HG03108 (cell line): Measurements from ENCODE around the gene DMC1.
"Not testable (repeated sequence)": the region's sequence is repeated elsewhere in the genome, so short reads cannot be mapped to it uniquely, and the experiment has no call there.

Source experiments
- ATAC-seq: cut with Tn5 transposase; IDR thresholded peaks from one replicate; pipeline ENCODE4 v1.9.1; 2021; ENCODE audit warnings: moderate library complexity; ENCODE audit not compliant: unreplicated experiment

The DMC1 gene, protein sequence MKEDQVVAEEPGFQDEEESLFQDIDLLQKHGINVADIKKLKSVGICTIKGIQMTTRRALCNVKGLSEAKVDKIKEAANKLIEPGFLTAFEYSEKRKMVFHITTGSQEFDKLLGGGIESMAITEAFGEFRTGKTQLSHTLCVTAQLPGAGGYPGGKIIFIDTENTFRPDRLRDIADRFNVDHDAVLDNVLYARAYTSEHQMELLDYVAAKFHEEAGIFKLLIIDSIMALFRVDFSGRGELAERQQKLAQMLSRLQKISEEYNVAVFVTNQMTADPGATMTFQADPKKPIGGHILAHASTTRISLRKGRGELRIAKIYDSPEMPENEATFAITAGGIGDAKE

DNA sequence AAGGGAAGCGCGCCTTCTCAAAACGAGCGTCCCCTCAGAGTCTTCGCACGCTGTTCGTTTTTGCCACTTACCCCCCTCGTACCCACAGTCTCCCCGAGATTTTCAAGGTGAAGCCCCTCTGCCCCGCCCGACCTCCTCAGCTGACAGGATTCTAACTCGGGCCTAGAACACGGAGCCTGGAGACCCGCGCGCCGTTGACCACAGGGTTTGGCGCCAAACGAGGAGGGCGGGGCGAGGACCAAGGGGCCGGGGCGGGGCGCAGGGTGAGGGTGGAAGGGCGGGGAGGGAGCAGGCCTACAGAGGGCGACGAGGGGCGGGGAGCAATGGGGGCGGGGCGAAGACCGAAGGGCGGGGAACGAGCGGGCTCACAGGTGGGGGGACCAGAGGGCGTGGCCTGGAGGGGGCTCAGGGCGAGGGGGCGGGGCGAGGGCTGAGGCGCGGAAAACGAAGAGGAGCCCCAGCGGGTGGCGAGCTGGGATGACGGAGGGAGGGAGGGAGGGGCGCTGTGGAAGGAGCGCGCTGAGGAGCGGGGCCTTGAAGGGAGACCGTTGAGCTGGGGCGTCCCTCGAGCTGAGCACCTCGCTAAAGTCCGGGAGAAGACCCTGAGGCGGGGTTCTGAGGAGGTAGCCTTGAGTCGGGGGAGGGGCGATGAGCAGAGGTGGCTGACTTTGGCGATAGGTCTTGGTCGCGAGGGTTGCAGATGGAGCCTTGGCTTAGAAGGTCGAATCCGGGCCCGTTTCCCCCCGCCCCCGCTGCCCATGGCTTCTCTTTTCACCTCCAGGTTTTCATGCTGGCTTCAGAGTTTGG, at the start of gene DMC1:
DMC1 (minus strand) TSS at position 212 of the 807 bp plus-strand sequence. CDS start 1,927 bp downstream, outside the sequence.
- ATAC-seq = peak; percentile 57

DNA sequence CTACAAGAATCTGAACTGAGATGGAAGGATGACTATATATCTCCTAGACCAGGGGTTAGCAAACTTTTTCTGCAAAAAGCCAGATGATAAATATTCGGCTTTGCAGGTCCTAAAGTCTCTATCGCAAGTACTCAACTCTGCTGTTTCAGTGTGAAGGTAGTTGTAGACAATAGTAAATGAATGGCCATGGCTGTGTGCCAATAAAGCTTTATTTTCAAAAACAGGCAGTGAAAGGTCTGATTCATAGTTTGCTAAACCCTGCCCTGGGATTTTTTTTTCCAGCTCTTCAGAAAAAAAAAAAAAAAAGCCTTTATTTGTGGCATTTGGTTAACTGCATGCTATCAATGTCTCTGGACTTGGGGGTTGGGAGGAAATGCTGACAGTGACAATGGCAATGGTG, 48.7 kb upstream of the DMC1 start:
- no peak for ATAC-seq

DNA sequence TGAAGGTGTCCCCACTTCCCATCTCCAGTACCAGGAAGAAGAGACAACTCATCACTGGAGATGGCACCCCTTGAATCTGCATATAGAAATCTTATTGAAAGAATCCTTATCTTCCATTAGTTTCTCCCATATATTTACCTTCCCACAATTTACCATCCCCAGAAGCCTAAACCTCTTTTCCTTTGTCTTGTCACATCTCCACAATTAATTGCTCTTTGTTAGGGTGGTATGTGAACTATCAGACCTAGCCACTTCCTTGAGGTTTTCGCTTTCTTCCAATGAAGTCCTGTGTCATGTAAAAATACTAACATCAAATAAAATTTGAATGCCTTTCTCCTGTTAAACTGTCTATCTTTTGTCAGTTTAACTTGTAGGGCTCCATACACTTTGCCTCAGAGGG, 48.3 kb upstream of the DMC1 start:
- no peak for ATAC-seq

DNA sequence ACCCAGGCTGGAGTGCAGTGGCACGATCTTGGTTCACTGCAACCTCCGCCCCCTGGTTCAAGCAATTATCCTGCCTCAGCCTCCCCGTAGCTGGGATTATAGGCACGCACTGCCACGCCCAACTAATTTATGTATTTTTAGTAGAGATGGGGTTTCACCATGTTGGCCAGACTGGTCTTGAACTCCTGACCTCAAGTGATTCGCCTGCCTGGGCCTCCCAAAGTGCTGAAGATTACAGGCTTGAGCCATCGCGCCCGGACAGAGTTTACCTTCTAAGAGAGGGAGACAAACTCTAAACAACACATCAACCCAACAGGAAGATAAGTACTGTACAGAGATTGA, 45.1 kb upstream of the DMC1 start:
- not testable (repeated sequence) for ATAC-seq

DNA sequence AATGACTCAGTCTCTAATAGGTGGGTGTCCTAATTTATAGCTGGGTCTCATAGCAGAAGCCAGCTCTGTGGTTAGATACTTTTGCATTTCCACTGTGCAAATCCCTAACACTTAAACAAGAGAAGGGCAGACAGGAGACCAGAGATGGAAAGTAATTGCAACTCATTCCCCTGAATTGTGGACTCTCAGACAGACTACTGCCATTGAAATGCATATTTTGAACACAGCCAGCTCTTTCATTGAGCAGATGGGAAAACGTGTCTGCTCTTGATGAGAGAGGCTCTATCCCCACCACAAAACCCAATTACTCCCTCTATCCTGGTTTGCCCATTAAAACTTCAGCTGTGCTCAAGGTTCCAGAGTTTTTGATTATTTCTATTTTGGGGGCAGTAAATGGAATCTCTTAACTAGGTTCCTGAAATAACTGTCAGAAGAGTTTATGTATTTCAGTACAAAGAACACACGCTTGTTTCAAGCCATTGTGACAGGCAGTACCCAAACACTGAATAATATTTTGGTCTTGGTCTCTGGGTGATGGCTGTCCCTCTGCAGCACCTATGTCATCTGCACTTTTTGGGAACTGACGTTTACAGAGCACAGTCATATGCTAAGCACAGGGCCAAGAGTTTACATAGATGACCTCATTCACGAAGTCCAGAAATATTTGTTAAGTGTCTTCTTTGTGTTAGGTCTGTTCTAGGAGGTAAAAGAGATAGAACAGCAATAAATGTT, 44.5 kb upstream of the DMC1 start:
- ATAC-seq = no peak

DNA sequence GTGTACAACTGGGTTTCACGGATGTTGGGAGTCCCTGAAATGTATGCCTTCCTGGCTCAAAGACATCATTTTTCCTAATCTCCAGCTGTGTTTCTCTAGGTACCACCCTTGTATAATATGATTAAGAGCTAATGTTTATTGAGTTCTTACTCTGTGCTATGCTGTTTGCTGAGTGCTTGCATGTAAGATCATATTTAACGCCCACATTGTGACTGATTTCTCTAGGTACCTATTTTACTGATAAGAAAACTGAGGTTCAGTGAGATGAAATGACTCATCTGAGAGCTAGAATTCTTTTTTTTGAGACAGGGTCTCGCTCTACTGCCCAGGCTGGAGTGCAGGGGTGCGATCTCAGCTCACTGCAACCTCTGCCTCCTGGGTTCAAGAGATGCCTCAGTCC, 43.6 kb upstream of the DMC1 start:
- ATAC-seq = no peak

DNA sequence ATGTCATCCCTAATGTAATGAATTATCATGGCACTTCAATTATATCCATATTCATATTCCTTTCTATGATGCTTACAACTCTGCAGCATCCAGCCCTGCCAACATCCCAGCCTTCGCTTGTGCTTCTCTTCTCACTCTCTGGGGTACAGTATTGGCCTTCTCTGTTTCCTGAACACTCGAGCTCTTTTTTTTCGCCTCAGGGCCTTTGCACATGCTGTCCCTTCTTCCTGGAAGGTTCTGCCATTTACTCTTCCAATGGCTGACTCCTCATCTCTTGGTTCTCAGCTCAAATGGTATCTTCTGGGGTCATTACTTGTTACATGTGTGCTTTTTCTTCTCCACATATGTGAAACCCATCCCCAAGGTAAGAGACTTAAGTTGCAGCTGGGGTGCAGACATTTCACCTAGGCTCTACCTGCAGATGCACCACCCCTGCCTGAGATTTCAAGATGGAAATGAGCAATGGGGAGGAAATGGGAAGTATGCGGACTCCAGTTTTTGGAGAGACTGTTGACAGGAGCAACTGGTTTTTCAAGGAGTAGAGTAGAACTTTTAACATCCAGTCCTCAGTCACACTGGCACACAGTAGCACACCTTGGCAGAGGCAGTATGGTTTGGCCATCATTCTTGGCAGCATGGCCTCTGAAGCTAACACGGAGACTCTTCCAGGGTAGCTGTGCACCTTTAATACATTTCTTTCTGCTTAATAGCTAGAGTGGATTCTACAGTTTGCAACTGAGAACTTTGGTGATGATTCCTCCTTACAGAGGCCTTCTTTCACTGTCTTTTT, 42.4 kb upstream of the DMC1 start:
- no peak for ATAC-seq

DNA sequence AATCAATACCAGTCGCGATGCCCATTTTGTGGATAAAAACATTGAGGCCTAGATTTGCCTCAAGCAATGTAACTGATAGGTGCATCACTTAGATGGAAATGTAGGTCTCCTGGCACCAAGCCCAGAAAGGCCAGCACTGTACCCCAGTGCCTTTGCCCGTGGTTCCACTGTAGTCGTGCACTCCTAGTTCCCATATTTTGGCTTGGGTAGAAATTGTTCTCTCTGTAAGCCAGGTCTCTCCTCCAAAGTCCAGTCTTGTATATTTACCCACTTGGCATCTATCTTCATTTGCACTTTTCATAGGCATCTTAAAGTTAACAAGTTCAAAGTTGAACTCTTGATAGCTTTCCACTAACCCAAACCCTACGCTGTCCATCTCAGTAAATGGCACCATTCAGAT, 41.6 kb upstream of the DMC1 start:
- no peak for ATAC-seq

DNA sequence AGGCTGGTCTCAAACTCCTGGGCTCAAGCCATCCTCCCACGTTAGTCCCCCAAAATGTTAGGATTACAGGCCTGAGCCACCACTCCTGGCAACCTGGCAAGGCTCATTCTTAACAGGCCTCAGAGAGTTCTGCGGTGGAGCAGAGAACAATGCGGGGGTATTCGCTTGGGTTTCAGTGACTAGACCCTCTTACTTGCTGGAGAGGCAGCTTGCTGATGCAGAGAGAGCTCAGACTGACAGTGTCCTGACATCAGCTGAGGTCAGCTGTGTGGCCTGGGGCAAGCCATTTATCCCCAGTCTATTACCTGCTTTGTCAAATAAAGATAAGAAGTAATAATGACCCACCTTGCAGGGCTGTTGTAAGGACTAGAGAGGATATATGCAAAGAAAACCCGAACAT, 40.3 kb upstream of the DMC1 start:
- no peak for ATAC-seq

DNA sequence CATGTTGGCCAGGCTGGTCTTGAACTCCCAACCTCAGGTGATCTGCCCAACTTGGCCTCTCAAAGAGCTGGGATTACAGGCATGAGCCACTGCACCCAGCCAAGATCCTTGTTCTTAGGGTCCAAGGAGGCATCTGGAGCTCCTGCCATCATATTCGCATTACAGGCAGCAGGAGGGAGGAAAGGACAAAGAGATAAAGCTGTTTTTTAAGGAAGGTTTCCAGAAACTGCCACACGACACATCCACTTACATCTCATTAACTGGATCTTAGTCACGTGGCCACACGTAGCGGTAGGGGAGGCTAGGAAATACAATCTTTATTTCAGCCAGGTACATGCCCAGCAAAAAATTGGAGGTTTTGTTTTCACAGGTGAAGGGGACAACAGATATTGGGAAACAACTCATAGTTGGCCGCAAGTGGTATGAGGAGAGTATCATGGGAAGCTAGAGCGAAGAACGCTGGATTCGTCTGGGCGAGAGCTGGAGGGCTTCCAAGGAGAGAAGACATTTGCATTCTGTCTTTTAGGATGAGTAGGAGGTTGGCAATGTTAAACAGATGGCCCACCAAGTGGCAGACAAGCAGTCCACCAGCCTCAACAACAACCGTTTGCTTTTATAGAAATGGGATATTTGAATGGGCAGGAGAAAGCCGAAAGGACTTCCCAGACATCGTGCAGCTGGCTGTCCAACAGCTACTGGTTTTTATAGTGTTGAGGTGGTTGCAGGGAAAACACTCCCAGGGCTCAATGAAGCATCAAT, 39.2 kb upstream of the DMC1 start:
- no peak for ATAC-seq

DNA sequence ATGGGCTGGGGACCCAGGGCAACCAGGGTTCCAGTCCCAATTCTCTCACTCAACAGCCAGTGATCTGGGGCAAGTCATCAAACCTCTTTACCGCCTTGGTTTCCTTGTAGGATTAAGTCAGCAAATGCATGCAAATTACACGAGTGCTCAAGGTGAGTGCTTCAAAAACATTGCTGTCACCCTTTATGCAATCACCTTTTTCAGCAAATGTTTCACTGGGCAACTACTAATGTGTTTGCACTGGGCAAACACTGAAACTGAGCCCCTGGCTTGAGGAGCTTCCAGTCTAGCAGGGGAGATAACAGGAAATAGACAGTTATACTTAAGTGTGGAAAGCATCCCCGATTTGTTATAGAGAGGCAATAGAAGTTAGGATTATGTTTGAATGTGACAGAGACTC, 37.7 kb upstream of the DMC1 start:
- ATAC-seq = no peak

DNA sequence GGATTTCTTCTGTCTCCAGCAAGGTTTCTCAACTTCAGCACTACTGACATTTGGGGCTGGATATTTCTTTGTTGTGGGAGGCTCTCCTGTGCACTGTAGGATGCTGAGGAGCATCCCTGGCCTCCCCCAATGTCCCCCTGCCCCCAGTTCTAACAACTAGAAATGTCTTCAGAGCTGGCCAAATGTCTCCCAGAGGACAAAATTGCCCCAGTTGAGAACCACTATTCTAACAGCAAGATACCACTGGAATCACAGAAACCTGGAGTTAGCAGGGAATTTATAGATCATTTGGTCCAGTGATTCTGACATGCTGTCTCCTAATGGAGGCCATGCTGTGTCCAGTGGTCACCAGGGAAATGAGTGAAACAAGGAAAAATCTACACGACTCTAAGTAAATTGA, 32.2 kb upstream of the DMC1 start:
- ATAC-seq = no peak

DNA sequence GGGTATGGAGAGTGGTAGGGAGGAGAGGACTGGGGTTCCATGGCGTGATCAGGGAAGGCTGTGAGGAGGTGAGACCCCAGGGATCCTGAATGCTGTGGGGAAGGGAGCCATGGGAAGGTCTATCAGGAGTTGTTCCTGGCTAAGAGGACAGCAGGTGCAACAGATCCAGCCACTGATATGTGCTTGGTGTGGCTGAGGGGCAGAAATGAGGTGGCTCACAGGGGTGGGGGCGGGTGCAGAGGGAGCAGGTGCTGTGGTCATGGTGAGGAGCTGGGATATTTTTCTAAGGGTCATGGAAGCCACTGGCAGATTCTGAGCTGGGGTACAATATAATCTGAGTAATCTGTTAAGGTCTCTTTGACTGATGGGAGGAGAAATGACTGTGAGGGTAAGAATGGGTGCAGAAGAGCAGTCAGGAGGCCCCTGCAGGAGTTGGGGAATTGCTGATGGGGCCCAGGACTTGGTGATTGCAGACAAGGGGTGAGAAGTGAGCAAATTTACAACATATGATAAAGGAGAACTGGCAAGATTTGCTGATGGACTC, 31.3 kb upstream of the DMC1 start:
- no peak for ATAC-seq

DNA sequence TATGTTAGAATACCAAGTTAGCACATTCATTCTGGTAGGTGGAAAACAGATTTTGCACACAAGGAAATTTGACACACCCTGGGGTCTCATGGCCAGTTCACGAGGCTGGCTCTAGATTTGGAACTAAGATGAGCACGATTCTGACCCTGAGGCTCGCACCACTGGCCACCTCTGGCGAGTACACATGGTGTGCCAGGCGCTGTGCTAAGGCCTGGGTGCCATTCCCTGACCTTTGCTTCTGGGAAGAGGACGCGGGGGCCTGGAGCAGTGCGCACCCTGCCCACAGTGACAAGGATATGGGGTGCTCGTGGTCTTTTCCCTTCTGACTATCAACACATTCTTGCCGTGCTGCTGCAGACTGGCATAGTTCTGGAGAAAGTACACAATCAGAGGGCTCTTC, 29.5 kb upstream of the DMC1 start:
- ATAC-seq = no peak

DNA sequence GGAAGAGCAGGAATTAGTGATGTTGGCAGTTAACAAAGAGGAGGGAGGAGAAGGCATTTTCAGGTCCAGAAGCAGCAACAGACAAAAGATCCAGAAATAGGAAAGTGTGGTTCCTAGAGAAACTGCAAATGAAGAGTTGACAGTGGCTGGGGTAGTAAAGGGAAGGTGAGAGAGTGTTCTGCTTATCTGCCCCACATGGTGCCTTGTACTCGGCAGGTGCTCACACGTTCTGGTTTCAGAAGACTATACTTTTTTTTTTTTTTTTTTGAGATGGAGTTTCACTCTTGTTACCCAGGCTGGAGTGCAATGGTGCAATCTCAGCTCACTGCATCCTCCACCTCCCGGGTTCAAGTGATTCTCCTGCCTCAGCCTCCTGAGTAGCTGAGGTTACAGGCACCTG, 12.9 kb upstream of the DMC1 start:
- ATAC-seq = not testable (repeated sequence)

DNA sequence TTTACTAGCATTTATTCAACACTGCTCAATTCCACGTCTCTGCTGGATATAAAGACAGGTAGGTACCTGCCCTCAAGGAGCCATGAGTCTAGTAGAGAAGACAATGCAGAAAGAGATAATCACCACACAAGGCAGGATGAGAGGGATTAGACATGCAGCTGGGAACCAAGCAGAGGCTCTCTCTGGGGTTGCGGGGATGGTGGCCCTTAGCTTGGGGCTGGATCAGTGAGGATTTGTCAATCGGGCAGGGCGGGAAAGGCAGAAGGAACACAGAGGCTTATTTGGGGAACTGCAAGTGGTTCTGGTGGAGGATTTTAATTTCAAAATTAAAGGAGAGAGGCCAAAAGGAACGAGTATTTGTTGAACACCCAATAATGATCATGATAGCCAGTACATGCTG, 8.5 kb upstream of the DMC1 start:
- no peak for ATAC-seq

DNA sequence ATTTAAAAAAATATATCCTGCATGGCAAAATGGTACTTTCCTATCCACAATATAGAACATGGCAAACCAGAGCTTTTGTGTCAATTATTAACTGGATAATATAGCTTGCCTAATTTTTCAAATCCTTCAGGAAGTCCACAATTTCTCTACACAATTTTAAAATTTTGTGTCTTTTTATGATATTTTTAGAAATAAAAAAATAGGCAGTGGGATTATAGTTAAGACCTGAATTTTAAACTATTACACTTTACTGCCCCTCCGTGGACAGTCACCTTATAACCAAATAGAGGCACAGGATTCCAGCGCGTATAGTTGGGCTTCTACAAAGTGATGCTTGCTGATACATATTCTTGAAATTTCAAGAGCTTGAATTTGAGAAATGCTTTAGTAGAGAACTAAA, 2.1 kb upstream of the DMC1 start:
- ATAC-seq = no peak

DNA sequence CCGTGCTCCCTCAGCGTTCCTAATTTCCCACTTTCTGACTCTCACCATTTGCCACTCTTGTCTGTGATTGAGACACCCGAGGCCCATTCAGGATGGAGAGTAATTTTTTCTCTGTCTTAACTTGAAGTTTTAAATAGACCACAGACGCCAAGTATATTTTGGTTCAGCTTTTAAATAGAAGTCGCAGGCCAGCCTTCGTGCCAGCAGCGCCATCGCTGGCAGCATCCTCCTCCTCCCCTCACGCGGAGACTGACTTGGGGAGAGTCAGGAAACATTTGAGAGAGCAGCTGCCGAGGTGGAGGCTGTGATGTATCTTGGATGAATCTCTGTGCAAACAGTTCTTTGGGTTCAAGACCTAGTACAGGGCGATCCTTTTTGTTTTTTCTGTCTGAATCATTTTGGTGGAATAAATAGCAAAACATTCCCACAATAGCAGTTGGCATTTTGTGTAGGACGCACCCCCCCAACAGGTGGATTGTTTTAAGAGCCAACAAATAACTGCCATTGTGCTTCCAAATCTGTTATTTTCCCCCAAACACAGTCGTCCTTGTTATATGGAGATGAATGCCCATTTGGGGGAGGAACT, 889 bp upstream of the DMC1 start:
- no peak for ATAC-seq

DNA sequence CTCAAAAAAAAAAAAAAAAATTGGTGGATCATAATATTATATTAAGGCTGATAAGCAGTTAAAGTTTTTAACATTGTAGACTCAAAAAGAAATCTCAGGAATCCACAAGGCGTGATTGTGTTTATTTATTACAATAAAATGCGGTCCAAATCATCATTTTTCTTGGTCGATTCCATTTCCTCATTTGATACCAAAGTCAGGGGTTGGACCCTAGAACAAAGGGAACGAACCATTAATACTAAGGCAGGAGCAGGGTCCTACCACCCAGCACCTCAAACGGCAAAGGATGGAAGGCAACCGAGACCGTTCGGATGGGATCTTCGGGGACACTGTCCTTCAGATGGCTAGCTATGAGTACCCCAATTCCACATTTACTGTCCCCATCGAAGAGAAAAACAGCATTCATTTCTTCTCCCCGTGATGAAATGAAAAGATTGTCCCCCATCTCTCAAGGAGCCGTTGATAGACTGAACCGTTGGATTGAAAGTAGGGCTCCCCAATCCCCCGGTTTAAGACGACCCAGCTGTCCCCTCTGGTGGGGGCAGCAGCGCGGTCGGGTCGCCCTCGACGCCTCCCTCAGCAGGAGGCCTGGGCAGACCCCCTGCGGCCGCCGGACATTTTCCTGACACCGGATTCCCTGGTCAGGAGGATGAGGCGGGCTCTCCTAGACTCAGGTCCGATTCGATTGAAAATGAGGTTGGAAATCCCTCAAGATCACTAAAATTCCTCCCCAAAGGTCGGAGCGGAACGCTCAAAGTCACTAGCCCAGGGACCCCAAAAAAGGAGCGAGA, 607 bp downstream of the DMC1 start:
- ATAC-seq = no peak
